Keratinocyte (primary cell): Measurements from ENCODE around the gene QRICH2. TPM values are rescaled to one million over a fixed set of nuclear protein-coding genes. Genes with fewer than 3 reads are reported as not detected.

Experiments used
- DNase-seq: peaks from one replicate; pipeline ENCODE4 v3.0.0-alpha.2; 2011; ENCODE audit warnings: low read depth, missing footprints, low spot score
- FAIRE-seq: peaks from 2 replicates; lab custom pipeline; 2011; peaks lifted over from hg19 to GRCh38; lab: Jason Lieb, UNC
- H2AFZ ChIP-seq: 2 replicates; pipeline ENCODE4 v1.6.0; 2012; ENCODE audit warnings: low read length, control low read depth, inconsistent platforms; ENCODE audit not compliant: control insufficient read depth
- H3K27ac ChIP-seq: 2 replicates; pipeline ENCODE4 v1.5.1; 2011; ENCODE audit warnings: low read length; ENCODE audit not compliant: control insufficient read depth, insufficient read depth
- H3K27me3 ChIP-seq: 3 replicates; pipeline ENCODE4 v1.6.0; 2011; ENCODE audit warnings: low read length; ENCODE audit not compliant: control insufficient read depth, insufficient read depth; ENCODE audit errors: extremely low read depth
- H3K36me3 ChIP-seq, 2 experiments: 2 replicates in 1 of 2; 3 replicates in 1 of 2; pipeline ENCODE4 v1.5.1; 2011; ENCODE audit warnings: low read length in 2 of 2, mild to moderate bottlenecking in 1 of 2; ENCODE audit not compliant: control insufficient read depth in 2 of 2, insufficient read depth in 2 of 2; ENCODE audit errors: extremely low read depth in 1 of 2
- H3K4me1 ChIP-seq: 3 replicates; pipeline ENCODE4 v1.5.1; 2011; ENCODE audit warnings: low read length; ENCODE audit not compliant: control insufficient read depth, insufficient read depth; ENCODE audit errors: extremely low read depth
- H3K4me2 ChIP-seq: 3 replicates; pipeline ENCODE4 v1.6.0; 2011; ENCODE audit warnings: low read depth, low read length; ENCODE audit not compliant: control insufficient read depth, insufficient read depth; ENCODE audit errors: extremely low read depth
- H3K4me3 ChIP-seq, 3 experiments: fragments of 200-600 bp in 1 of 3; sonication (generic) in 1 of 3; 2 replicates in 2 of 3; 3 replicates in 1 of 3; pipeline ENCODE4 v1.5.1; 2011 to 2016; ENCODE audit warnings: low read length in 3 of 3, mild to moderate bottlenecking in 3 of 3, control low read depth in 2 of 3, inconsistent platforms in 1 of 3, low read depth in 1 of 3, mixed read lengths in 1 of 3, mixed run types in 1 of 3, moderate library complexity in 1 of 3; ENCODE audit not compliant: control insufficient read depth in 2 of 3, insufficient read depth in 2 of 3; ENCODE audit errors: extremely low read depth in 1 of 3
- H3K79me2 ChIP-seq: 2 replicates; pipeline ENCODE4 v1.6.0; 2012; ENCODE audit warnings: low read length; ENCODE audit not compliant: control insufficient read depth, insufficient read depth
- H3K9ac ChIP-seq: 3 replicates; pipeline ENCODE4 v1.6.0; 2011; ENCODE audit warnings: low read length; ENCODE audit not compliant: control insufficient read depth, insufficient read depth; ENCODE audit errors: extremely low read depth
- H3K9me1 ChIP-seq: 3 replicates; pipeline ENCODE4 v1.6.0; 2011; ENCODE audit warnings: low read length; ENCODE audit not compliant: control insufficient read depth, insufficient read depth; ENCODE audit errors: extremely low read depth
- H3K9me3 ChIP-seq: 2 replicates; pipeline ENCODE4 v1.5.1; 2012; ENCODE audit warnings: low read depth, low read length; ENCODE audit not compliant: control insufficient read depth
- H4K20me1 ChIP-seq: 3 replicates; pipeline ENCODE4 v1.6.0; 2011; ENCODE audit warnings: low read length; ENCODE audit not compliant: control insufficient read depth, insufficient read depth; ENCODE audit errors: extremely low read depth
- EZH2 ChIP-seq: IDR thresholded peaks from one replicate; pipeline ENCODE4 v1.6.1; 2012; ENCODE audit warnings: inconsistent platforms, mild to moderate bottlenecking, low read length, moderate library complexity
- dilution Hi-C: fragments of 300-500 bp; cut with MboI; formaldehyde crosslinking; loops from one replicate; pipeline ENCODE4 v1.7.0; 2020; ENCODE audit warnings: low sequenced_read_pairs; ENCODE audit not compliant: extremely low pct_ligation_motif_present
- polyA plus RNA-seq, 5 experiments: library from polyadenylated mRNA; depleted of rRNA in 3 of 5; stranded (reverse) in 3 of 5; stranded (forward) in 1 of 5; unstranded in 1 of 5; fragments of >200 nt; gene quantifications; 1 replicate in 1 of 5; 2 replicates in 3 of 5; 3 replicates in 1 of 5; pipeline versions ENCODE4 v1.2.1 to v1.2.3, GENCODE V29; 2011 to 2012; ENCODE audit warnings: missing spikeins in 2 of 5, low read depth in 1 of 5, low replicate concordance in 1 of 5
- TF ChIP-seq, protein P1 (sequence below), 3 experiments: IDR thresholded peaks in 1 of 3; conservative IDR thresholded peaks in 1 of 3; optimal IDR thresholded peaks in 1 of 3; 2 replicates in 2 of 3; 3 replicates in 1 of 3; pipeline versions ENCODE3 to v1.5.1; 2011; ENCODE audit warnings: low read length in 3 of 3, mild to moderate bottlenecking in 3 of 3, moderate library complexity in 2 of 3, control low read depth in 1 of 3, inconsistent platforms in 1 of 3; ENCODE audit not compliant: insufficient read depth in 2 of 3; ENCODE audit errors: extremely low read depth in 1 of 3

The QRICH2 gene
- polyA plus RNA-seq, 1 donor (not counting 4 experiments of a cell fraction or from before 2014, with no cell fraction given): 1.6 TPM

DNA sequence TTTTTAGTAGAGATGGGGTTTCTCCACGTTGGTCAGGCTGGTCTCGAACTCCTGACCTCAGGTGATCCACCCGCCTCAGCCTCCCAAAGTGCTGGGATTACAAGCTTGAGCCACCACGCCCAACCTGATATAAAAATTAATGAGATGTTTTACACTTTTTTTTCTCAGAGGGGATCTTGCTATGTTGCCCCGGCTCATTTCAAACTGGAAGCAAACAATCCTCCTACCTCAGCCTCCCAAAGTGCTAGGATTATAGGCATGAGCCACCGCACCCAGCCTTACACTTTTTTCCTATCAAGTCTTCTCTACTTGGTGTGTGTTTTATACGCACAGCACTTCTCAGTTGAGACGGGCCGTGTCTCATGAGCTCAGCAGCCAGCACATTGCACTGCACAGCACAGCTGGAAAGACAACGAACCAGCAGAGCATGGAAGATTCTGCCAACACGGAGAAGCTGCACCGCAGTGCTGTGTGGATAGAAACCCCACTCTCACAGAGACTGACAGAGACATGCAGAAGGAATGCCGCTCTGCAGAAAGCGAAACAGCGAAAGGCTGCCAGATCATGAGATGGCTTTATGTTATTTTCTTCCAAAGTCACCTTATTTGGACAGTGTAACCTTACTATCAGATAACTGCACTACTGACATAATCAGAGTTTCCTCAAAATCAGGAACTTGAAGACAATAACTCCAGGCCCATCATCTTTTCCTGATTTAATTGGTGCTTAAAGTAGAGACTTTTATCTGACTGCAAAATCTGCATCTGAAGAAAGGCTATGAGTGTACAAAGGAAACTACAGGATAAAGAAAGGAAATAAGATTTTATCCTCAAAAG lies 6.5 kb upstream of the QRICH2 start:
- H3K9me3 ChIP-seq: no peaks in the 10 kb centered on the region
- H3K36me3 ChIP-seq: peaks cover 20 to 23% of the 10 kb centered on the region in 2 experiments
- no peak overlapping the region for H3K27ac ChIP-seq
- dilution Hi-C loops: no loop called here
- no peaks in the 10 kb centered on the region for H4K20me1 ChIP-seq
- no peaks in the 10 kb centered on the region for H3K4me1 ChIP-seq
- no peak overlapping the region for H2AFZ ChIP-seq
- no peak overlapping the region for H3K9ac ChIP-seq
- no peaks in the 10 kb centered on the region for H3K79me2 ChIP-seq
- H3K4me2 ChIP-seq: no peak overlapping the region
- no peaks in the 10 kb centered on the region for H3K9me1 ChIP-seq
- FAIRE-seq (no peak), DNase-seq (no peak)
- no peak overlapping the region for H3K4me3 ChIP-seq
- TF ChIP-seq, protein P1, sequence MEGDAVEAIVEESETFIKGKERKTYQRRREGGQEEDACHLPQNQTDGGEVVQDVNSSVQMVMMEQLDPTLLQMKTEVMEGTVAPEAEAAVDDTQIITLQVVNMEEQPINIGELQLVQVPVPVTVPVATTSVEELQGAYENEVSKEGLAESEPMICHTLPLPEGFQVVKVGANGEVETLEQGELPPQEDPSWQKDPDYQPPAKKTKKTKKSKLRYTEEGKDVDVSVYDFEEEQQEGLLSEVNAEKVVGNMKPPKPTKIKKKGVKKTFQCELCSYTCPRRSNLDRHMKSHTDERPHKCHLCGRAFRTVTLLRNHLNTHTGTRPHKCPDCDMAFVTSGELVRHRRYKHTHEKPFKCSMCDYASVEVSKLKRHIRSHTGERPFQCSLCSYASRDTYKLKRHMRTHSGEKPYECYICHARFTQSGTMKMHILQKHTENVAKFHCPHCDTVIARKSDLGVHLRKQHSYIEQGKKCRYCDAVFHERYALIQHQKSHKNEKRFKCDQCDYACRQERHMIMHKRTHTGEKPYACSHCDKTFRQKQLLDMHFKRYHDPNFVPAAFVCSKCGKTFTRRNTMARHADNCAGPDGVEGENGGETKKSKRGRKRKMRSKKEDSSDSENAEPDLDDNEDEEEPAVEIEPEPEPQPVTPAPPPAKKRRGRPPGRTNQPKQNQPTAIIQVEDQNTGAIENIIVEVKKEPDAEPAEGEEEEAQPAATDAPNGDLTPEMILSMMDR (optimal IDR thresholded peaks at IDR 0.05 in 1 of 3, IDR thresholded peaks at IDR 0.05 in 1 of 3, conservative IDR thresholded peaks at IDR 0.05 in 1 of 3; ENCODE audit: extremely low read depth in 1 of 3, insufficient read depth in 2 of 3, low read length in 3 of 3): no peak
- no peak for TF ChIP-seq EZH2
- H3K27me3 ChIP-seq: no peaks in the 10 kb centered on the region

DNA sequence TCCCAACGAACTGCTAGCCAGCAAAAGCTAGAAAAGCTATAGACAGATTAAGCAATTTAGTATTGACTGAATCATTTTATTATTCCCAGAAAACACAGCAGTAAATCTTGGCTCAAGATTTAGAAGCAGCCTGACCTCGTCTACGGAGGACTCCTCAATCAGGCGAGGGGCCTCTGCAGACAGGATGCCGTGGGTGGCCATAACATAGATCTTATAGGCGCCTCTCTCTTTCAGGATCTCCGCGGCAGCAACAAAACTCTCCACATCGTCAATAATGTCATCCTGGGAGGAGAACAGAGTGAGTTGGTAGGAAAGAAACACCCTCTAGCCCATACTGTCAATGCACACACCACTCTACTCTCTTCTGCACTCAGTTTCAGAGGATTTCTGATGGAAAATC lies 4.7 kb upstream of the QRICH2 start:
- H3K36me3 ChIP-seq: peaks cover 17 to 20% of the 10 kb centered on the region in 2 experiments
- no peaks in the 10 kb centered on the region for H3K9me3 ChIP-seq
- dilution Hi-C loops: no loop called here
- TF ChIP-seq, protein P1 (optimal IDR thresholded peaks at IDR 0.05 in 1 of 3, IDR thresholded peaks at IDR 0.05 in 1 of 3, conservative IDR thresholded peaks at IDR 0.05 in 1 of 3; ENCODE audit: extremely low read depth in 1 of 3, insufficient read depth in 2 of 3, low read length in 3 of 3): no peak
- DNase-seq (no peak), FAIRE-seq (no peak)
- H3K79me2 ChIP-seq: no peaks in the 10 kb centered on the region
- H3K4me1 ChIP-seq: no peaks in the 10 kb centered on the region
- H3K9ac ChIP-seq: no peak overlapping the region
- H3K4me3 ChIP-seq: no peak overlapping the region
- no peak overlapping the region for H3K4me2 ChIP-seq
- H3K27ac ChIP-seq: no peak overlapping the region
- no peaks in the 10 kb centered on the region for H4K20me1 ChIP-seq
- H3K27me3 ChIP-seq: no peaks in the 10 kb centered on the region
- H3K9me1 ChIP-seq: no peaks in the 10 kb centered on the region
- H2AFZ ChIP-seq: no peak overlapping the region
